H1 (cell line): ENCODE results near the gene ATP13A2. TPM values are rescaled to one million over a fixed set of nuclear protein-coding genes. Genes with fewer than 3 reads are reported as not detected.

Experiments
- NANOG ChIP-seq: IDR thresholded peaks from 2 replicates; pipeline ENCODE4 v1.6.1; 2011; ENCODE audit warnings: low read length, low read depth, mild to moderate bottlenecking, inconsistent platforms; ENCODE audit not compliant: insufficient read depth, poor library complexity, severe bottlenecking
- TEAD4 ChIP-seq: IDR thresholded peaks from 2 replicates; pipeline ENCODE4 v1.6.1; 2012; ENCODE audit warnings: low read depth, low read length, inconsistent platforms, mixed read lengths
- polyA plus RNA-seq, 7 experiments: library from polyadenylated mRNA; depleted of rRNA in 3 of 7; stranded (reverse) in 5 of 7; unstranded in 2 of 7; fragments of >200 nt in 5 of 7; fragments of 200-250 nt in 2 of 7; gene quantifications; 1 replicate in 5 of 7; 2 replicates in 1 of 7; 4 replicates in 1 of 7; pipeline versions ENCODE4 v1.2.1 to v1.2.3, GENCODE V29; 2011 to 2013; ENCODE audit warnings: missing spikeins in 2 of 7, mixed read lengths in 2 of 7
- total RNA-seq: library from RNA; stranded (reverse); fragmentation: NEBNext Ultra II Directional; extraction: Animal tissue kit (Norgen Biotek cat#: 25700); gene quantifications from 2 replicates; pipeline ENCODE4 v1.2.1, GENCODE V29; 2021

The ATP13A2 gene
- total and polyA plus RNA-seq, 2 of the 8 experiments (the other 6 are each of a cell fraction or from before 2014, with no cell fraction given) = 82.1 to 83.6 TPM

- TF ChIP-seq NANOG (no peak), TEAD4 (no peak)
Observed at GRCh38 chr1:17040135-17040534, 28.4 kb upstream of the ATP13A2 start (continued).
